Transverse colon (tissue), 4 donors: ENCODE measurements around the gene LUM. TPM values are rescaled to one million over a fixed set of nuclear protein-coding genes. Genes with fewer than 3 reads are reported as not detected.
"Not testable (repeated sequence)": the region's sequence is repeated elsewhere in the genome, so short reads cannot be mapped to it uniquely, and the experiment has no call there.

Experiments used
- DNase-seq: peaks from one replicate; pipeline ENCODE4 v3.0.0-alpha.2; 2019
- H3K27ac ChIP-seq, 4 donors: fragments of 200-600 bp; sonication (generic); 2 replicates each; pipeline ENCODE4 v1.5.1; 2016 to 2018; ENCODE audit warnings: inconsistent platforms in 4 of 4
- H3K27me3 ChIP-seq: fragments of 200-600 bp; sonication (generic); 2 replicates; pipeline ENCODE4 v1.5.1; 2017; ENCODE audit warnings: inconsistent platforms
- H3K36me3 ChIP-seq, 4 donors: fragments of 200-600 bp; sonication (generic); 2 replicates each; pipeline ENCODE4 v1.5.1; 2017 to 2019; ENCODE audit warnings: inconsistent platforms in 4 of 4
- H3K4me1 ChIP-seq, 4 donors: fragments of 200-600 bp; sonication (generic); 2 replicates each; pipeline ENCODE4 v1.5.1; 2017 to 2020; ENCODE audit warnings: inconsistent platforms in 4 of 4
- H3K4me3 ChIP-seq, 4 donors: fragments of 200-600 bp; sonication (generic); 1 replicate in 1 of 4; 2 replicates in 3 of 4; pipeline versions ENCODE4 v1.5.1 to v1.6.1; 2017 to 2019; ENCODE audit warnings: inconsistent platforms in 4 of 4
- H3K9me3 ChIP-seq, 2 donors: fragments of 200-600 bp; sonication (generic); 2 replicates each; pipeline ENCODE4 v1.5.1; 2017 to 2019; ENCODE audit warnings: inconsistent platforms in 2 of 2
- CTCF ChIP-seq, 5 experiments: fragments of 200-600 bp in 3 of 5; fragments of 450-650 bp in 2 of 5; sonication (generic) in 3 of 5; IDR thresholded peaks; 1 replicate in 2 of 5; 2 replicates in 3 of 5; pipeline ENCODE4 v1.5.1; 2016 to 2017; ENCODE audit warnings: antibody characterized with exemption in 5 of 5, inconsistent platforms in 3 of 5, mild to moderate bottlenecking in 2 of 5, moderate library complexity in 1 of 5
- EP300 ChIP-seq: sonication (generic); formaldehyde crosslinking; IDR thresholded peaks from one replicate; pipeline ENCODE4 v1.6.1; 2017; ENCODE audit warnings: antibody characterized with exemption, low read depth
- POLR2A ChIP-seq: fragments of 450-650 bp; IDR thresholded peaks from one replicate; pipeline ENCODE4 v1.6.1; 2016; ENCODE audit warnings: antibody characterized with exemption, mild to moderate bottlenecking, moderate library complexity
- POLR2AphosphoS5 ChIP-seq, 3 donors: sonication (generic); formaldehyde crosslinking; IDR thresholded peaks; one replicate each; pipeline ENCODE4 v1.6.1; 2016; ENCODE audit warnings: antibody characterized with exemption in 3 of 3
- WGBS, 2 donors: methylation state at CpG; one replicate each; pipeline ENCODE4 v1.1.5; 2018; ENCODE audit warnings: low coverage in 1 of 2; 5-methylcytosine and 5-hydroxymethylcytosine counted together
- in situ Hi-C, 4 donors: fragments of 200-750 bp; cut with MboI; loops; one replicate each; pipeline versions ENCODE4 v1.15.0 to v1.15.1; 2017; ENCODE audit warnings: low sequenced_read_pairs in 3 of 4, low pct_ligation_motif_present in 1 of 4, low pct_unique_long_range_greater_than_20kb in 1 of 4
- intact Hi-C: fragments of 100-400 bp; cut with DNase I; formaldehyde crosslinking; loops from one replicate; pipeline ENCODE4 v1.15.1; 2023; ENCODE audit warnings: low total_unique reads
- total RNA-seq, 4 donors: library from RNA; depleted of rRNA; stranded (reverse); fragments of >200 nt; gene quantifications; one replicate each; pipeline ENCODE4 v1.1.0, GENCODE V29; 2016

Gene LUM
- total RNA-seq, 4 donors from 2014 or later: 13.8 to 43.3 (median 31.5) TPM

GRCh38 chr12:91094957-91095356 is 16.3 kb downstream of the LUM start:
- Histone ChIP-seq H3K4me3 (no peak overlapping the region), H3K9me3 (no peaks in the 10 kb centered on the region), H3K4me1 (peaks cover 0 to 4% (median 0%) of the 10 kb centered on the region in 4 donors), H3K27me3 (no peaks in the 10 kb centered on the region), H3K36me3 (no peaks in the 10 kb centered on the region), H3K27ac (no peak overlapping the region)
- WGBS, 2 donors: 55 to 72% methylated on average over 1 of the region's 1 CpG
- no peak for TF ChIP-seq EP300
- TF ChIP-seq CTCF (IDR thresholded peaks at IDR 0.05): no peak
- TF ChIP-seq POLR2A: no peak
- no peak for TF ChIP-seq POLR2AphosphoS5 (IDR thresholded peaks at IDR 0.05)
- intact Hi-C loops: no loop called here
- in situ Hi-C loops: no loop called here
- no peak for DNase-seq

- TF ChIP-seq POLR2AphosphoS5 (IDR thresholded peaks at IDR 0.05) (no peak), POLR2A (no peak), CTCF (IDR thresholded peaks at IDR 0.05) (no peak), EP300 (no peak)
- in situ Hi-C loops: no loop called here
- no peak overlapping the region for H3K27ac ChIP-seq
- intact Hi-C loops: no loop called here
- no peak for DNase-seq
- H3K4me3 ChIP-seq: no peak overlapping the region
- H3K9me3 ChIP-seq: no peaks in the 10 kb centered on the region
- H3K36me3 ChIP-seq: no peaks in the 10 kb centered on the region
- H3K27me3 ChIP-seq: no peaks in the 10 kb centered on the region
- no peaks in the 10 kb centered on the region for H3K4me1 ChIP-seq
These were observed 17.1 kb downstream of the LUM start for GRCh38 chr12:91094032-91094662.

DNA sequence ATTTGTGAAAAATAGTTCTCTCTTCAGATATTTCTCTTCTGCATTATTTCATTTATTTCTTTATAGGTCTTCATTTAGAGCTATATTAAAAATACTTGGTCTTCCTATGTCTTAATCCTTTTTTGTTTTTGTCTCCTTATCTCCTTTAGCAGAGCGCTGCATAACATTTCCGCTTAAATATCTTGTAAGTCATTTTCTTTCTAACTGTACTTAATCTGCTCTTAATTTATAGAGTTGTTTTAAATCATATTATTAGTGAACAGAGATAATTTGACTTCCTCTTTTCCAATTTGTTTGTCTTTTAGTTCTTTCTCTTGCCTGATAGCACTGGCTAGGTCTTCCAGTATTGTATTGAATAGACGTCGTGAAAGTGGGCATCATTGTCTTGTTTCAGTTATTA is 18.0 kb downstream of the LUM start:
- no peak for TF ChIP-seq POLR2AphosphoS5 (IDR thresholded peaks at IDR 0.05)
- no peak for TF ChIP-seq CTCF (IDR thresholded peaks at IDR 0.05)
- TF ChIP-seq EP300: no peak
- TF ChIP-seq POLR2A: no peak
- H3K27me3 ChIP-seq: no peaks in the 10 kb centered on the region
- intact Hi-C loops: no loop called here
- no peaks in the 10 kb centered on the region for H3K36me3 ChIP-seq
- no peak overlapping the region for H3K4me3 ChIP-seq
- H3K27ac ChIP-seq: no peak overlapping the region
- H3K9me3 ChIP-seq: no peaks in the 10 kb centered on the region
- no peaks in the 10 kb centered on the region for H3K4me1 ChIP-seq
- DNase-seq: no peak
- WGBS, 2 donors: 87 to 99% methylated on average over 4 of the region's 4 CpGs
- in situ Hi-C loops: no loop called here

- H3K4me1 ChIP-seq: no peaks in the 10 kb centered on the region
- TF ChIP-seq POLR2AphosphoS5 (IDR thresholded peaks at IDR 0.05) (no peak), EP300 (no peak), CTCF (IDR thresholded peaks at IDR 0.05) (no peak), POLR2A (no peak)
- no peak for DNase-seq
- no peaks in the 10 kb centered on the region for H3K27me3 ChIP-seq
- H3K27ac ChIP-seq: no peak overlapping the region
- 68 to 69% methylated on average over 2 to 6 of the region's 6 CpGs for WGBS, 2 donors
- H3K36me3 ChIP-seq: no peaks in the 10 kb centered on the region
- H3K9me3 ChIP-seq: no peaks in the 10 kb centered on the region
- no peak overlapping the region for H3K4me3 ChIP-seq
- in situ Hi-C loops (no loop called here), intact Hi-C loops (no loop called here)
These were observed 19.2 kb downstream of the LUM start for GRCh38 chr12:91091916-91092715.

GRCh38 chr12:91089953-91090352 is 21.3 kb downstream of the LUM start:
- 88% methylated on average over 2 of the region's 2 CpGs for WGBS, 2 donors
- in situ Hi-C loops: not testable (repeated sequence)

More at GRCh38 chr12:91089953-91090352, 21.3 kb downstream of the LUM start:
- H3K4me3 ChIP-seq, H3K36me3 ChIP-seq, H3K27me3 ChIP-seq, intact Hi-C loops, H3K4me1 ChIP-seq, H3K9me3 ChIP-seq, H3K27ac ChIP-seq, DNase-seq: not testable (repeated sequence)
